HepG2 (cell line): ENCODE measurements around the gene TLN1. TPM values are rescaled to one million over a fixed set of nuclear protein-coding genes. Genes with fewer than 3 reads are reported as not detected.
A peak's percentile ranks its signal among the peaks of the same experiment; 100 is the strongest.

ENCODE experiments used
- MED8 ChIP-seq: sonication (generic); formaldehyde crosslinking; IDR thresholded peaks from 2 replicates; pipeline ENCODE4 v1.8.1; 2023; ENCODE audit warnings: mild to moderate bottlenecking, missing genetic modification reagents; ENCODE audit not compliant: insufficient replicate concordance
- NFE2 ChIP-seq: sonication (generic); formaldehyde crosslinking; IDR thresholded peaks from 2 replicates; pipeline ENCODE4 v1.4.0; 2020; ENCODE audit warnings: missing genetic modification reagents
- NONO ChIP-seq, 2 experiments: fragments of 450-650 bp in 1 of 2; sonication (generic) in 1 of 2; formaldehyde crosslinking in 1 of 2; IDR thresholded peaks in 1 of 2; conservative IDR thresholded peaks in 1 of 2; 2 replicates each; pipeline versions ENCODE4 v1.6.1 to v1.8.0; 2017 to 2022; ENCODE audit warnings: mild to moderate bottlenecking in 1 of 2, missing genetic modification reagents in 1 of 2, moderate library complexity in 1 of 2
- SMYD3 ChIP-seq: sonication (generic); formaldehyde crosslinking; IDR thresholded peaks from 2 replicates; pipeline ENCODE4 v1.8.1; 2023; ENCODE audit warnings: mild to moderate bottlenecking, missing genetic modification reagents
- ZNF138 ChIP-seq: sonication (generic); formaldehyde crosslinking; IDR thresholded peaks from 2 replicates; pipeline ENCODE4 v1.5.0; 2020; ENCODE audit warnings: mild to moderate bottlenecking, low read depth, missing genetic modification reagents
- ZNF30 ChIP-seq: sonication (generic); formaldehyde crosslinking; IDR thresholded peaks from 2 replicates; pipeline ENCODE4 v1.5.0; 2020; ENCODE audit warnings: mild to moderate bottlenecking, missing genetic modification reagents
- ZNF766 ChIP-seq: sonication (generic); formaldehyde crosslinking; IDR thresholded peaks from 2 replicates; pipeline ENCODE4 v1.5.0; 2020; ENCODE audit warnings: missing genetic modification reagents, borderline replicate concordance
- polyA plus RNA-seq, 8 experiments: library from polyadenylated mRNA; depleted of rRNA in 3 of 8; stranded (reverse) in 7 of 8; unstranded in 1 of 8; fragments of >200 nt; fragmentation: Illumina TruSeq in 4 of 8; extraction: Trizol in 4 of 8; gene quantifications; 2 replicates each; pipeline versions ENCODE4 v1.2.1 to v1.2.3, GENCODE V29; 2011 to 2016; ENCODE audit warnings: low read depth in 4 of 8, missing spikeins in 1 of 8, mixed read lengths in 1 of 8; ENCODE audit not compliant: insufficient read depth in 1 of 8
- total RNA-seq, 5 experiments: library from RNA; depleted of rRNA; stranded (reverse); fragments of >200 nt; fragmentation: Illumina TruSeq; extraction: Trizol; gene quantifications; 2 replicates each; pipeline ENCODE4 v1.2.3, GENCODE V29; 2016; ENCODE audit warnings: low read depth in 1 of 5
- TF ChIP-seq, protein P1 (sequence below): sonication (generic); formaldehyde crosslinking; conservative IDR thresholded peaks from 2 replicates; pipeline ENCODE4 v1.8.1; 2023; ENCODE audit warnings: missing genetic modification reagents
- TF ChIP-seq, protein P2 (sequence below): sonication (generic); formaldehyde crosslinking; conservative IDR thresholded peaks from 2 replicates; pipeline ENCODE4 v1.8.0; 2022; ENCODE audit warnings: missing genetic modification reagents
- TF ChIP-seq, protein P3 (sequence below): sonication (generic); formaldehyde crosslinking; IDR thresholded peaks from 2 replicates; pipeline ENCODE4 v1.8.0; 2022; ENCODE audit warnings: mild to moderate bottlenecking, missing genetic modification reagents
- TF ChIP-seq, protein P4 (sequence below): sonication (generic); formaldehyde crosslinking; IDR thresholded peaks from 2 replicates; pipeline ENCODE4 v1.4.0; 2020; ENCODE audit warnings: low read depth, mild to moderate bottlenecking, missing genetic modification reagents
- TF ChIP-seq, protein P5 (sequence below), 2 experiments: sonication (generic) in 1 of 2; formaldehyde crosslinking in 1 of 2; IDR thresholded peaks; 2 replicates each; pipeline versions ENCODE4 v1.6.1 to v1.9.0; 2014 to 2022; ENCODE audit warnings: antibody characterized with exemption in 1 of 2, borderline replicate concordance in 1 of 2, inconsistent platforms in 1 of 2, low read depth in 1 of 2, missing genetic modification reagents in 1 of 2

TLN1 gene
- total and polyA plus RNA-seq, 2 of the 13 experiments (the other 11 are each of a cell fraction or from before 2014, with no cell fraction given) = 35.2 to 51.8 TPM

DNA sequence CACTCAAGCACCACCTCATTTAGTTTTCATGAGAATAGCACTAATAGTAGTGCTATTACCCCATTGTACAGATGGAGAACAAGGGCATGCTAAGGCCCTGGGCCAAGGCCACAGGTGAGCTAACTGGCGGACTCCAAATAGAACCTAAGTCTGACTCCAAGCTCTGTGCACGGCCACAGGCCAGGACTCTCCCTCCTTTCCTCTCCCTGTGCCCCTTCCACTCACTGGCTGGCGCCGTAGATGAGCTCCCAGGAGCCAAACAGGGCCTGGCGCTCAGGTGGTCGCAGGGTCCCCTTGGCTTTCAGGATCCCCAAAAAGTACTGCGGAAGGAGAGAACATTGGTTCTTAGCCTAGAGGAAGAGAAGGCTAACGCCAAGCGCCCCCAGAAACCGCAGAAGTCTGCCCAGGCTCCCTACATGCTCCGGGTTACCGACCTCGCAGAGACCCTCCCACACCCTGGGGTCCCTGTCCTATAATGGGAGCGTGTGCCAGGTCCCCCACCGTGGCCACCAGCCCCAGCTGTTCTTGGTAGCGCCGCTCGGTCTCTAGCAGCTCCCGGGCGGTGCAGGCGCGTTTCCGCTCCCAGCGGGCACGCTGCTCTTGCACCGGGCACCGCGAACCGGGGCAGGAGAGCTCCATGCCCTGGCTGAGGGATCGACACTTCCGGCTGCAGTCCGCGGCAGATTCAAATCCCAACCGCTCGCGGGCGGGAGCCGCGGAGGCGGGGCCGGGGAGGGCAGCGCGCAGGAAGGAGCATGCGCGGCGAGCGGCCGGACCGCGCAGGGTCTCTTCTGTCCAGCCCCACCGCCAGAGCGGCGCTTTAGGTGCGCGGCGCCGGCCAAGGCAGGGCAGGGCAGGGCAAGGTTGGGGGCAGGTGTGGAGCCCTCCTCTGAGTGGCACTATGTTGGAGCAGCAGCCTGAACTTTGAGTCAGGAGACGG is 67.2 kb downstream of the TLN1 start, which contains the start of gene ARHGEF39 (continued):
- TF ChIP-seq, protein P1, sequence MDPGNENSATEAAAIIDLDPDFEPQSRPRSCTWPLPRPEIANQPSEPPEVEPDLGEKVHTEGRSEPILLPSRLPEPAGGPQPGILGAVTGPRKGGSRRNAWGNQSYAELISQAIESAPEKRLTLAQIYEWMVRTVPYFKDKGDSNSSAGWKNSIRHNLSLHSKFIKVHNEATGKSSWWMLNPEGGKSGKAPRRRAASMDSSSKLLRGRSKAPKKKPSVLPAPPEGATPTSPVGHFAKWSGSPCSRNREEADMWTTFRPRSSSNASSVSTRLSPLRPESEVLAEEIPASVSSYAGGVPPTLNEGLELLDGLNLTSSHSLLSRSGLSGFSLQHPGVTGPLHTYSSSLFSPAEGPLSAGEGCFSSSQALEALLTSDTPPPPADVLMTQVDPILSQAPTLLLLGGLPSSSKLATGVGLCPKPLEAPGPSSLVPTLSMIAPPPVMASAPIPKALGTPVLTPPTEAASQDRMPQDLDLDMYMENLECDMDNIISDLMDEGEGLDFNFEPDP (CRISPR knock-in tag) = no peak
- 0 out of 2 replicates have a peak, but pooled peaks have one; percentile 21 for TF ChIP-seq ZNF30 (CRISPR knock-in tag)
- TF ChIP-seq MED8 (CRISPR knock-in tag) = peak; percentile 30
- TF ChIP-seq NFE2 (CRISPR knock-in tag) = no peak
- TF ChIP-seq NONO (IDR thresholded peaks at IDR 0.05) = no peak
- peak; percentile 98 for TF ChIP-seq NONO (CRISPR knock-in tag; conservative IDR thresholded peaks at IDR 0.05)
- TF ChIP-seq ZNF138 (CRISPR knock-in tag) = peak; percentile 20; the same call in 1 of the 2 replicates
- TF ChIP-seq, protein P2, sequence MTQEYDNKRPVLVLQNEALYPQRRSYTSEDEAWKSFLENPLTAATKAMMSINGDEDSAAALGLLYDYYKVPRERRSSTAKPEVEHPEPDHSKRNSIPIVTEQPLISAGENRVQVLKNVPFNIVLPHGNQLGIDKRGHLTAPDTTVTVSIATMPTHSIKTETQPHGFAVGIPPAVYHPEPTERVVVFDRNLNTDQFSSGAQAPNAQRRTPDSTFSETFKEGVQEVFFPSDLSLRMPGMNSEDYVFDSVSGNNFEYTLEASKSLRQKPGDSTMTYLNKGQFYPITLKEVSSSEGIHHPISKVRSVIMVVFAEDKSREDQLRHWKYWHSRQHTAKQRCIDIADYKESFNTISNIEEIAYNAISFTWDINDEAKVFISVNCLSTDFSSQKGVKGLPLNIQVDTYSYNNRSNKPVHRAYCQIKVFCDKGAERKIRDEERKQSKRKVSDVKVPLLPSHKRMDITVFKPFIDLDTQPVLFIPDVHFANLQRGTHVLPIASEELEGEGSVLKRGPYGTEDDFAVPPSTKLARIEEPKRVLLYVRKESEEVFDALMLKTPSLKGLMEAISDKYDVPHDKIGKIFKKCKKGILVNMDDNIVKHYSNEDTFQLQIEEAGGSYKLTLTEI (CRISPR knock-in tag) = no peak
- TF ChIP-seq, protein P3, sequence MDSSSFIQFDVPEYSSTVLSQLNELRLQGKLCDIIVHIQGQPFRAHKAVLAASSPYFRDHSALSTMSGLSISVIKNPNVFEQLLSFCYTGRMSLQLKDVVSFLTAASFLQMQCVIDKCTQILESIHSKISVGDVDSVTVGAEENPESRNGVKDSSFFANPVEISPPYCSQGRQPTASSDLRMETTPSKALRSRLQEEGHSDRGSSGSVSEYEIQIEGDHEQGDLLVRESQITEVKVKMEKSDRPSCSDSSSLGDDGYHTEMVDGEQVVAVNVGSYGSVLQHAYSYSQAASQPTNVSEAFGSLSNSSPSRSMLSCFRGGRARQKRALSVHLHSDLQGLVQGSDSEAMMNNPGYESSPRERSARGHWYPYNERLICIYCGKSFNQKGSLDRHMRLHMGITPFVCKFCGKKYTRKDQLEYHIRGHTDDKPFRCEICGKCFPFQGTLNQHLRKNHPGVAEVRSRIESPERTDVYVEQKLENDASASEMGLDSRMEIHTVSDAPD = peak; percentile 26; the same call in 1 of the 2 replicates
- TF ChIP-seq, protein P4, sequence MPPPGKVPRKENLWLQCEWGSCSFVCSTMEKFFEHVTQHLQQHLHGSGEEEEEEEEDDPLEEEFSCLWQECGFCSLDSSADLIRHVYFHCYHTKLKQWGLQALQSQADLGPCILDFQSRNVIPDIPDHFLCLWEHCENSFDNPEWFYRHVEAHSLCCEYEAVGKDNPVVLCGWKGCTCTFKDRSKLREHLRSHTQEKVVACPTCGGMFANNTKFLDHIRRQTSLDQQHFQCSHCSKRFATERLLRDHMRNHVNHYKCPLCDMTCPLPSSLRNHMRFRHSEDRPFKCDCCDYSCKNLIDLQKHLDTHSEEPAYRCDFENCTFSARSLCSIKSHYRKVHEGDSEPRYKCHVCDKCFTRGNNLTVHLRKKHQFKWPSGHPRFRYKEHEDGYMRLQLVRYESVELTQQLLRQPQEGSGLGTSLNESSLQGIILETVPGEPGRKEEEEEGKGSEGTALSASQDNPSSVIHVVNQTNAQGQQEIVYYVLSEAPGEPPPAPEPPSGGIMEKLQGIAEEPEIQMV (CRISPR knock-in tag) = peak; percentile 96
- TF ChIP-seq ZNF766 (CRISPR knock-in tag) = peak; percentile 77; the same call in 1 of the 2 replicates
- peak; percentile 96 for TF ChIP-seq SMYD3 (CRISPR knock-in tag)
- TF ChIP-seq, protein P5, sequence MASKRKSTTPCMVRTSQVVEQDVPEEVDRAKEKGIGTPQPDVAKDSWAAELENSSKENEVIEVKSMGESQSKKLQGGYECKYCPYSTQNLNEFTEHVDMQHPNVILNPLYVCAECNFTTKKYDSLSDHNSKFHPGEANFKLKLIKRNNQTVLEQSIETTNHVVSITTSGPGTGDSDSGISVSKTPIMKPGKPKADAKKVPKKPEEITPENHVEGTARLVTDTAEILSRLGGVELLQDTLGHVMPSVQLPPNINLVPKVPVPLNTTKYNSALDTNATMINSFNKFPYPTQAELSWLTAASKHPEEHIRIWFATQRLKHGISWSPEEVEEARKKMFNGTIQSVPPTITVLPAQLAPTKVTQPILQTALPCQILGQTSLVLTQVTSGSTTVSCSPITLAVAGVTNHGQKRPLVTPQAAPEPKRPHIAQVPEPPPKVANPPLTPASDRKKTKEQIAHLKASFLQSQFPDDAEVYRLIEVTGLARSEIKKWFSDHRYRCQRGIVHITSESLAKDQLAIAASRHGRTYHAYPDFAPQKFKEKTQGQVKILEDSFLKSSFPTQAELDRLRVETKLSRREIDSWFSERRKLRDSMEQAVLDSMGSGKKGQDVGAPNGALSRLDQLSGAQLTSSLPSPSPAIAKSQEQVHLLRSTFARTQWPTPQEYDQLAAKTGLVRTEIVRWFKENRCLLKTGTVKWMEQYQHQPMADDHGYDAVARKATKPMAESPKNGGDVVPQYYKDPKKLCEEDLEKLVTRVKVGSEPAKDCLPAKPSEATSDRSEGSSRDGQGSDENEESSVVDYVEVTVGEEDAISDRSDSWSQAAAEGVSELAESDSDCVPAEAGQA (IDR thresholded peaks at IDR 0.05; ENCODE audit: low read depth) = no peak
- TF ChIP-seq, protein P5 (CRISPR knock-in tag; IDR thresholded peaks at IDR 0.05; ENCODE audit: borderline replicate concordance) = no peak; the same call in 1 of the 2 replicates
